ENCODE measurements around the gene LSM3. TPM values are rescaled to one million over a fixed set of nuclear protein-coding genes. Genes with fewer than 3 reads are reported as not detected.

Gene LSM3
- total RNA-seq, 1 experiment from 2014 or later = 11.9 TPM

- ATAC-seq (no peak), DNase-seq (ENCODE audit: low read depth, low spot score) (no peak)
- in situ Hi-C loops (cut with HindIII; ENCODE audit: low pct_unique_long_range_greater_than_20kb, low sequenced_read_pairs) (no loop called here), intact Hi-C loops (cut with micrococcal nuclease; ENCODE audit: unreplicated experiment) (no loop called here)
- no TSS peak for BruUV-seq (replicated peaks)
- CTCF ChIA-PET = no interaction called here
- POLR2A ChIA-PET = no interaction called here
- no peak for TF ChIP-seq POLR2AphosphoS5 (IDR thresholded peaks at IDR 0.05; ENCODE audit: low read depth, low read length)
- H3K4me3 ChIP-seq (ENCODE audit: low read depth in 2 of 2, low read length in 2 of 2) = no peak overlapping the region
- H3K9me3 ChIP-seq (ENCODE audit: control insufficient read depth, insufficient read depth, low read depth, low read length) = no peaks in the 10 kb centered on the region
- no peaks in the 10 kb centered on the region for H3K27me3 ChIP-seq (ENCODE audit: control insufficient read depth, insufficient read depth, low read length)
- no peak overlapping the region for H3K27ac ChIP-seq (ENCODE audit: low read length)
- peaks cover 7% of the 10 kb centered on the region for H3K36me3 ChIP-seq (ENCODE audit: control insufficient read depth, insufficient read depth, low read length)
- H3K4me1 ChIP-seq (ENCODE audit: control insufficient read depth, insufficient read depth, low read length) = peaks cover 5% of the 10 kb centered on the region; the same call in 1 of the 2 replicates
Observed at GRCh38 chr3:14170531-14171159, 8.0 kb upstream of the LSM3 start.

GRCh38 chr3:14172496-14172895 lies 6.1 kb upstream of the LSM3 start:
- no peak overlapping the region for H3K27ac ChIP-seq (ENCODE audit: low read length)
- in situ Hi-C loops (cut with HindIII; ENCODE audit: low pct_unique_long_range_greater_than_20kb, low sequenced_read_pairs) = no loop called here
- H3K36me3 ChIP-seq (ENCODE audit: control insufficient read depth, insufficient read depth, low read length) = peaks cover 7% of the 10 kb centered on the region
- intact Hi-C loops (cut with micrococcal nuclease; ENCODE audit: unreplicated experiment) = no loop called here
- TF ChIP-seq REST (IDR thresholded peaks at IDR 0.05; ENCODE audit: insufficient read depth in 1 of 2, low read depth in 2 of 2, low read length in 1 of 2) (no peak), POLR2AphosphoS5 (IDR thresholded peaks at IDR 0.05; ENCODE audit: low read depth, low read length) (no peak)
- ChIA-PET POLR2A (no interaction called here), CTCF (interaction anchor here (0.6 kb wide), 1 partner anchor 121 kb away, joined by 3 read pairs; no protein-coding TSS in a partner anchor)
- no peaks in the 10 kb centered on the region for H3K27me3 ChIP-seq (ENCODE audit: control insufficient read depth, insufficient read depth, low read length)
- peaks cover 9% of the 10 kb centered on the region for H3K4me1 ChIP-seq (ENCODE audit: control insufficient read depth, insufficient read depth, low read length)
- ATAC-seq (no peak), DNase-seq (ENCODE audit: low read depth, low spot score) (no peak)
- H3K4me3 ChIP-seq (ENCODE audit: low read depth in 2 of 2, low read length in 2 of 2) = no peak overlapping the region
- no TSS peak for BruUV-seq (replicated peaks)
- no peaks in the 10 kb centered on the region for H3K9me3 ChIP-seq (ENCODE audit: control insufficient read depth, insufficient read depth, low read depth, low read length)

GRCh38 chr3:14174483-14174882 lies 4.1 kb upstream of the LSM3 start:
- no peaks in the 10 kb centered on the region for H3K9me3 ChIP-seq (ENCODE audit: control insufficient read depth, insufficient read depth, low read depth, low read length)
- no TSS peak for BruUV-seq (replicated peaks)
- DNase-seq (ENCODE audit: low read depth, low spot score) = no peak
- in situ Hi-C loops (cut with HindIII; ENCODE audit: low pct_unique_long_range_greater_than_20kb, low sequenced_read_pairs) = no loop called here
- no peak for ATAC-seq
- POLR2A ChIA-PET = no interaction called here
- CTCF ChIA-PET = no interaction called here
- TF ChIP-seq CTCF (IDR thresholded peaks at IDR 0.05) = no peak
- no peak for TF ChIP-seq REST (IDR thresholded peaks at IDR 0.05; ENCODE audit: insufficient read depth in 1 of 2, low read depth in 2 of 2, low read length in 1 of 2)
- no peak for TF ChIP-seq POLR2AphosphoS5 (IDR thresholded peaks at IDR 0.05; ENCODE audit: low read depth, low read length)
- no peak for TF ChIP-seq SIN3A (IDR thresholded peaks at IDR 0.05; ENCODE audit: borderline replicate concordance, insufficient read depth, low read depth, low read length)
- no peak for TF ChIP-seq TCF7L2 (IDR thresholded peaks at IDR 0.05; ENCODE audit: low read depth, low read length)
- no peak overlapping the region for H3K4me3 ChIP-seq (ENCODE audit: low read depth in 2 of 2, low read length in 2 of 2)
- intact Hi-C loops (cut with micrococcal nuclease; ENCODE audit: unreplicated experiment) = no loop called here
- H3K27me3 ChIP-seq (ENCODE audit: control insufficient read depth, insufficient read depth, low read length) = no peaks in the 10 kb centered on the region
- peaks cover 9% of the 10 kb centered on the region for H3K36me3 ChIP-seq (ENCODE audit: control insufficient read depth, insufficient read depth, low read length)
- no peak overlapping the region for H3K27ac ChIP-seq (ENCODE audit: low read length)
- peaks cover 14% of the 10 kb centered on the region for H3K4me1 ChIP-seq (ENCODE audit: control insufficient read depth, insufficient read depth, low read length)
